ENCODE measurements around the gene ARHGEF3.
A peak's percentile ranks its signal among the peaks of the same experiment; 100 is the strongest.

ARHGEF3 gene

GRCh38 chr3:56823421-56823926 is 21.7 kb upstream of the ARHGEF3 start:
- no peak for DNase-seq (ENCODE audit: low read depth, low spot score)

- no peak for DNase-seq (ENCODE audit: low read depth, low spot score)
These were observed 20.8 kb upstream of the ARHGEF3 start for GRCh38 chr3:56822501-56822900.

GRCh38 chr3:56819016-56819809 is 17.5 kb upstream of the ARHGEF3 start:
- DNase-seq (ENCODE audit: low read depth, low spot score) = no peak

- no peak for DNase-seq (ENCODE audit: low read depth, low spot score)
These were observed 16.6 kb upstream of the ARHGEF3 start for GRCh38 chr3:56818156-56818985.

GRCh38 chr3:56817646-56818045 is 15.9 kb upstream of the ARHGEF3 start:
- no peak for DNase-seq (ENCODE audit: low read depth, low spot score)

GRCh38 chr3:56816061-56816460 is 14.3 kb upstream of the ARHGEF3 start:
- DNase-seq (ENCODE audit: low read depth, low spot score) = no peak

- DNase-seq (ENCODE audit: low read depth, low spot score) = no peak
These were observed 13.8 kb upstream of the ARHGEF3 start for GRCh38 chr3:56815589-56815988.

GRCh38 chr3:56813653-56813960 is 11.9 kb upstream of the ARHGEF3 start:
- no peak for DNase-seq (ENCODE audit: low read depth, low spot score)

- DNase-seq (ENCODE audit: low read depth, low spot score) = no peak
These were observed 11.3 kb upstream of the ARHGEF3 start for GRCh38 chr3:56812754-56813652.

- no peak for DNase-seq (ENCODE audit: low read depth, low spot score)
These were observed 9.9 kb upstream of the ARHGEF3 start for GRCh38 chr3:56811546-56812202.

GRCh38 chr3:56810577-56811545 is 9.1 kb upstream of the ARHGEF3 start:
- DNase-seq (ENCODE audit: low read depth, low spot score) = peak; percentile 24

- DNase-seq (ENCODE audit: low read depth, low spot score) = peak; percentile 8
These were observed 4.7 kb upstream of the ARHGEF3 start for GRCh38 chr3:56806407-56806806.

GRCh38 chr3:56802790-56803189 is 1.0 kb upstream of the ARHGEF3 start:
- DNase-seq (ENCODE audit: low read depth, low spot score) = no peak

GRCh38 chr3:56802378-56802745 is 613 bp upstream of the ARHGEF3 start:
- no peak for DNase-seq (ENCODE audit: low read depth, low spot score)

- DNase-seq (ENCODE audit: low read depth, low spot score) = no peak
These were observed 702 bp downstream of the ARHGEF3 start for GRCh38 chr3:56800832-56801661.

- DNase-seq (ENCODE audit: low read depth, low spot score) = no peak
These were observed 1.5 kb downstream of the ARHGEF3 start for GRCh38 chr3:56800130-56800831.

- no peak for DNase-seq (ENCODE audit: low read depth, low spot score)
These were observed 2.4 kb downstream of the ARHGEF3 start for GRCh38 chr3:56799251-56799882.

GRCh38 chr3:56796996-56797395 is 4.8 kb downstream of the ARHGEF3 start:
- no peak for DNase-seq (ENCODE audit: low read depth, low spot score)
